Hepatic stellate cell (primary cell): ENCODE results near the gene CAPN9.
"Not testable (repeated sequence)": the region's sequence is repeated elsewhere in the genome, so short reads cannot be mapped to it uniquely, and the experiment has no call there.

Source experiments
- DNase-seq: peaks from one replicate; pipeline ENCODE4 v3.0.0; 2011; ENCODE audit warnings: low spot score

The CAPN9 gene

GRCh38 chr1:230711245-230711644 is 35.9 kb upstream of the CAPN9 start:
- DNase-seq: no peak

DNA sequence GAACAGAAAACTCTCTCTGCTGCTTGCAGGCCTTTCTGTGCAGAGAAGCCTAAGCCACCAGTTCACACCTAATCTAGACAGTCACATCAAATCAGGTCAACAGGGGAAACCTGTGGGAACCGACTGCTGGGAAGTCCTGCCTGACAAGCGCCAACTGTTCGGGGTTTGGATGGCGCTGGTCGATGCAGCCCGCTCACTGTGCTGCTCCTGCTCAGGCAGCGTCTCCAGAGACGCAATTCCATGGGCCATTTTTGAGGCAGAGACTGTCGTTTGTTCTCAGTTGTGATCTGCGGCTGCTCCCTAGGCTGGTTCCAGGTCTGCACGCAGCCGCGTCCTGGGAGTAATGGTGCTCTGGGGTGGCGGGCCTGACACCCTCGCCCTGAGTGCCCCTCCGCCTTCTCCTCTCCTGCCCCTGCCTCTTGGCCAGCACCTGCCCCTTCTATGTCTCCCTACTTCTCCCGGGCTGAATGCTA is 34.7 kb upstream of the CAPN9 start:
- no peak for DNase-seq

- no peak for DNase-seq
Observed at GRCh38 chr1:230713138-230713537, 34.0 kb upstream of the CAPN9 start.

DNA sequence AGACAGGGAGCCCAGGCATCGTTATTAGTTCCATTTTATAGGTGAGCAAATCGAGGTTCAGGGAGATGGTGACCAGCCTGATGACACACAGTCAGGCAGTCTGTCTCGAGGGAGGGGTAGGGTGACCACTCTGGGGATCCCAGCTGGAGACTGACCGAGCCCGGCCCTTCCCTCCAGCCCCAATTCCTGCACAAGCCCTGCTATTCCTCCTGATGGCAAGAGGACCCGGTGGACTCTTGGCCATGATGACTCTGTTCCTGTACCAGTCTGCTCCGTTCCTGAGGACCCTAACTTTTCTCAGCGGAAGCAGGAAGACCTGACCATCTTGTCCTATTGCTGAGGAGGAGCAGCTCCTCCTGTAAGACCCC is 33.7 kb upstream of the CAPN9 start:
- DNase-seq: no peak

DNA sequence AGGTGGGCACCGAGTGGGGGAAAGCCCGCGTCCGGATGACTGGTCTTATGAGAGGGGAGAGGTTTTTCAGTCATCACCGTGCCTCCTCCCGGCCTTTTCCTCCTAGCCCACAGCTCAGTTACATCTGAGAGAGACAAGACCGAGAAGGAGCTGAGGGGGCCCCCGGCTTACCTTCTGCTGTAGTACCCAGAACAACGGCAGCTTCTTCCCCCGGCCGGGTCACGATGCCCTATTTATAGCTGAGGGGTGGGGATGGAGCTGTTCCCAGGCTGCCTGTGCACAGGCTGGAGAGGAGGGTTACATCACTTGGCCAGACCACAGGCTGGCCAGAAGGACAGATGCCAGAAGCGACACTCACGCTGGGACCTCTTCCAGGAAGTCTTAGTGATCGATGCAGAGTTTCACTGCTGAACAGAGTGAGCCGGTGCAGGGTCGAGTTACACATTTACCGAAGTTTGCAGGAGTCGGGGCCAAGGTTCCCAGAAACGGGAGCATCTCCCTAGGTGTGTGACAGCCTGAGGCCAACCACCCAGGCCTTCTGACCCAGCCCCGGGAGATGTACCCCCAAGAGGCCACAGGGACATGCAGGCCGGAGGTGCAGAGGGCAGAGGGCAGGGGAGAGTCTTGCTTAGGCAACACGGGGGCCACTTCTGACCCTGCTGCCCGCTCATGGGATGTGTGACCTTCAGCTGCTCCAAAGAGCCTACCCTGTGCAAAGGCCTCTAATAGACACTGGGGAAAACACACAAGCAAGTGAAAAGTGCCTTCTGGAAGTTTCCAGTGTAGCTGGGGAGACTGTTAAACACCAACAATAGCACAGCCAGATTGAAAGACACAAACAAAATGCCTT is 33.0 kb upstream of the CAPN9 start, which contains the start of gene AGT:
Gene AGT, minus strand, starts transcription at position 208 of the 850 bp plus-strand sequence. CDS start 3,299 bp downstream, outside the sequence.
- DNase-seq: peak; percentile 87

GRCh38 chr1:230715510-230715909 is 31.7 kb upstream of the CAPN9 start:
- no peak for DNase-seq

DNA sequence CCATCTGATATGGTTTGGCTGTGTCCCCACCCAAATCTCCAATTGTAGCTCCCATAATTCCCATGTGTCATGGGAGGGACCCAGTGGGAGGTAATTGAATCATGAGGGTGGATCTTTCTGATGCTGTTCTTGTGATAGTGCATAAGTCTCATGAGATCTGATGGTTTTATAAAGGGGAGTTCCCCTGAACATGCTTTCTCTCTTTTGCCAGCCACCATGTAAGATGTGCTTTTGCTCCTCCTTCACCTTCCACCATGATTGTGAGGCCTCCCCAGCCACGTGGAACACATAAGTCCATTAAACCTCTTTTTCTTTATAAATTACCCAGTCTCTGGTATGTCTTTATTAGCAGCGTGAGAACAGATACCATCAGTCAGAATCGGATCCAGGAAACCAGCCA is 30.7 kb upstream of the CAPN9 start:
- not testable (repeated sequence) for DNase-seq

DNA sequence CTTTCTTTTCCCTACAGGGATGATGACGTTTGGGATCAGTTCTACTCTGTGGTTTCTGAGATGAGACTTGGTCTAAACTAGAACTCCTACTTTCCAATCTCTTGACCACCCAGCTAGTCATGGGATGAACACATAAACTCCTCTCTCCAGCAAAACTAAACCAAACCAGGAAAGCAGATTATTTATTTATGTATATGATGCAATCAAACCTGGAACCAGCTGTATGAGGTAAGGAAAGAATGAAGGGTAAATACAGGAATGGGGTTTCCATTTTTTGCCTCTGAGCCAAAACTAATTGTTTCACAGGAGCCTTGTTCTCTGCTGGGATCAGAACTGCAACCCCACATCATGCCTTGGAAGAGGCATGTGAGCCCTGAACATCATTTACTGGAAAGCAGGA is 29.9 kb upstream of the CAPN9 start:
- no peak for DNase-seq

GRCh38 chr1:230721849-230722522 is 25.2 kb upstream of the CAPN9 start:
- DNase-seq: not testable (repeated sequence)

- DNase-seq: no peak
Observed at GRCh38 chr1:230725256-230726012, 21.8 kb upstream of the CAPN9 start.

DNA sequence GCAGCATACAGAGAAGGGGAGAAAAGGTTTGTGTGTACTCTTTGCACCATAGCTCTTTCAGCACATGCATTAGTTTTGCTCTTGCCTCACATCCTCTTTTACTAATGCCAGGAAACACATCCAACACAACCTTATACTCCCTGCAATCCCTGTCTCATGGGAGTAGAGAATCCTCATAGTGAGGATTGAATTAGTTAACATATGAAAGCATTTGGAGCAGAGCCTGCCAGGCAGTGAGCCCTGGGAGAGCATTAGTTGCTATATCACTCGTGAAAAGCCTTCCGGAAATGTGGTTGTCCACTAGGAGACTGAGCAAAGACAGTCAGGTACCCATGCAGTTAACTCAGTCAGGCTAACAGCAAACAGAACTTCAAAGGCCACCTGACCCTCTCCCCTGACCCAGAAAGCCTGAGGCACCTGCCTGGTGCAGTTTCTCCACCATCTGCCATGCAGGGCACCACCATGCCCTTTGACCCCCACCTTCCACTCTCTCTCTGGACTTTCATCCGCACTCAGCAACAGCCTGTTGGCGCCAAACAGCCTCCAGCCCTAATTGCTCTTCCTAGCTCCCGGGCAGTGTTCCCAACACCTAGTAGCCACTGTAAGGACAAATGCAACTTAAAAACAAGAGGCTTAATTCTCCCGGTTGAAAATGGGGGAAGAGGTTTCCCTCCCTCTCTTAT is 18.3 kb upstream of the CAPN9 start:
- no peak for DNase-seq

GRCh38 chr1:230730977-230731376 is 16.2 kb upstream of the CAPN9 start:
- no peak for DNase-seq

- DNase-seq: no peak
Observed at GRCh38 chr1:230735447-230735846, 11.7 kb upstream of the CAPN9 start.

DNA sequence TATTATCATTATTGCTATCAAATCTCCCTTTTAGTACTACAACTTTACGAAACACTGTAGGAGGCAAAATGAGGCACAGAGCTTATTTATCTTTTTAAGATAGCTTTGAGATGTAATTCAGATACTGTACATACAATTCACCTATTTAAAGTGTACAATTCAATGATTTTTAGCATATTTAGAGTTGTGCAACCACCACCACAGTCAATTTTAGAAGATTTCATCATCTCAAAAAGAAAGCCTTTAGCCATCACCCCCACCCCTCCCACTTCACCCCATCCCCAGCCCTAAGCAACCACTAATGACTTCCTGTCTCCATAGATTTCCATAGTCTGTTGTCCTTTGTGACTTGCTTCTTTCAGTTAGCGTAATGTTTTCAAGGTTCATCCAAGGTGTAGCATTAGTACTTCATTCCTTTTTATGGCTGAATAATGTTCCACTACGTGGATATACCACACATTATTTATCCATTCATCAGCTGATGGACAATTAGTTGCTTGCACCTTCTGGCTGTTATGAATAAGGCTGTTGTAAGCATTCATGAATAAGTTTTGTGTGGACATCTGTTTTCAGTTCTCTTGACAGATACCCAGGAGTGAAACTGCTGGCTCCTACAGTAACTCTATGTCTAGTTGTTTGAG is 9.4 kb upstream of the CAPN9 start:
- no peak for DNase-seq

GRCh38 chr1:230739564-230740290 is 7.5 kb upstream of the CAPN9 start:
- no peak for DNase-seq

- DNase-seq: no peak
Observed at GRCh38 chr1:230743899-230744298, 3.3 kb upstream of the CAPN9 start.

DNA sequence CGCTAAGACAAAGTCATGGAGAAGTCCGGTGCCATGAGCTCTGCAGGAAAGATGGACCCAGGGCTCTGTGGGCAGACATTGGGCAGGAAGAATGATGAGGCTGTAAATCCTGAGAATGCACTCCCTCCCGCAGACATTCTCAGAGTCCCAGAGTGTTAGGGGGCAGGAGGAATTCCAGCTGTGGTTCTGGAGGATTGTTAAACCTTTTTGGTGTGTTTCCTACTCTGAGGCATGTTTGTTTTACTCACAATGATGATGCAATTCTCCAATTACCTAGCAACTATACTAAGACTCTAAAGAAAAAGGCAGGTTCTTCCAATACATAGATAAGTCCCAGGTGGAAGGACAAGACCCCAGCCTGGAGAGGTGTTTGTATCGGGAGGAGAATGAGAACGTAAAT is 2.8 kb upstream of the CAPN9 start:
- no peak for DNase-seq

DNA sequence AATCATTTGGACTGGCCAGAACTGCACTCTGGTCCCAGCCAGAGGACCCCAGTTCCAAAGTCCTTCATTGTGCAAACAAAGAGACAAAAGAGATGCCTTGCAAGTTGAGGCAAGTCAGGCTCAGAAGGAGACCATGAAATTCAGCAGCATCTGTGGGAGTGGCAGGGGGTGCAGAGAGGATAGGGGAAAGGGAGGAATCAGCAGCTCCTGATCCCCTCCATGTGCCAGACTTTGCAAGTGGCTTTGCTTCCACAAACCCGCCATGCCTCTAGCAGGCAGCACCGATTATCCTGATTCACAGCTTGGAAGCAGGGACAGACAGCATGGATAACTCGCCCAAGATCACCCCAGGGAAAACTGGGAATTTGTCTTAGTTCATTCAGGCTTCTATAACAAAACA is 2.1 kb upstream of the CAPN9 start:
- DNase-seq: no peak

DNA sequence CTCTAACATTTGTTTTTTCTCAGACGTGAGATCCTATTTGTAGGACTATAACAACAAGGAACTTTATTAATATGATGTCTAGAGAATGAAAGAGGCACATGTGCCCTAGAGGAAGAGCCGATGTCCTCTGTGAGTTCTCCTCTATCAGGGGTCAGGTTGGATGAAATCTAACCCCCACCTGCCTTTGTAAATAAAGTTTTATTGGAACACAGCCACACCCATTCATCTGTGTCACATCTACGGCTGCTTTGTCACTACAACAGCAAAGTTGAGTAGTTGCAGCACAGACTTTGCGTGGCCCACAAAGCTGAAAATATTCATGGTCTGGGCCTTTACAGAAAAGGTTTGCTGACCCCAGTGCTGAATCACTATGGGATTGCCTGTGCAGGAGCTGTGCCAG is 571 bp upstream of the CAPN9 start:
- DNase-seq: no peak

DNA sequence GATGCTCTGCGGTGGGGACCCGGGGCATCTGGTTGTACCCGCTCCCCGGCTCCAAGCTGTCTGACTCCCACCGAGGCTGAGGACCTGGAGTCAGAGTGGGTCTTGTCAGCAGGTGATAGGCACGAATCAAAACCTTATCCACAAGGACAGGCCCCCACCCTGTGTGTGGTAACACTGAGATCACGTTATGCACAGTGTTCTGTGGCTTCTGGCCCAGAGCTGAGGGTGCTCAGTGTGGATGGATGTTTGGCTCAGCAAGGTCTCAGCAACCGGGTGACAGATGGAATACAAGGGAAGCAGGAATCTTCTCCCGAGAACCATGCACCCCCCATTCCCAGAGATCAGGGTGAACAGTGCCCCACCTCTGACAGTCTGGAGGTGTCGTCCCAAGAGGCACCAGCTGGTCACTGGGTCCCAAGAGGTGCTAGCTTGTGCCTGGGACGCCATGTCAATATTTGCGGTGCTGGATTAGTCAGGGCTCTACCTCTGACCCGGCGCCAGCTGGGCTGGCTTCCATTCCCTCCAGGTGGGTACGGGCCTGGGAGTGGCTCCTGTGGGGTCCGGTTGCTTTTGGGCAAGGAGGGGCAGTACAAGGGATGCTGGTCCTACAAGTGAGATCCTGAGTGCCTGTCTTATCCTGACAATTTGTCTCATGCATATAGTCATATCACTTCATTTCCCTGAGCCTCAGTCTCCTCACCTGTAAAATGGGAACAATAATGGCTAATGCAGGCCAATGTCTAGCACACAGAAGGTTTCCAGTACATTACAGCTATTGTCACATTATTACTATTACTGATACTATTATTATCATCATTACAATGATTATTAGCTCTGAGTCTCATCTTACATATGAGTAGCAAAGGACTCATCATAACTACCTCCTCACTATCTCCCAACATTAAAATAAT is 957 bp downstream of the CAPN9 start:
- DNase-seq: no peak
